ENCODE data around the gene ALKBH3.
A peak's percentile ranks its signal among the peaks of the same experiment; 100 is the strongest.

- TF ChIP-seq CSDC2 (CRISPR knock-in tag; IDR thresholded peaks at IDR 0.05) (no peak), GLIS3 (CRISPR knock-in tag; IDR thresholded peaks at IDR 0.05) (no peak), CREB5 (CRISPR knock-in tag; IDR thresholded peaks at IDR 0.05; ENCODE audit: low read depth) (no peak), PATZ1 (CRISPR knock-in tag; IDR thresholded peaks at IDR 0.05; ENCODE audit: borderline replicate concordance) (no peak), CSRNP3 (CRISPR knock-in tag; IDR thresholded peaks at IDR 0.05) (no peak), RARB (CRISPR knock-in tag; IDR thresholded peaks at IDR 0.05) (no peak), ISL1 (CRISPR knock-in tag; IDR thresholded peaks at IDR 0.05) (no peak), POU6F1 (CRISPR knock-in tag; IDR thresholded peaks at IDR 0.05; ENCODE audit: borderline replicate concordance, low read depth) (no peak), ARNTL (CRISPR knock-in tag; IDR thresholded peaks at IDR 0.05; ENCODE audit: borderline replicate concordance, low read depth) (no peak), ZNF70 (CRISPR knock-in tag; IDR thresholded peaks at IDR 0.05) (no peak), SNAI2 (CRISPR knock-in tag; IDR thresholded peaks at IDR 0.05) (0 out of 2 replicates have a peak, but pooled peaks have one; percentile 35), TOX (CRISPR knock-in tag; IDR thresholded peaks at IDR 0.05; ENCODE audit: borderline replicate concordance) (no peak), ZNF565 (CRISPR knock-in tag; conservative IDR thresholded peaks at IDR 0.05; ENCODE audit: low read depth) (no peak)
Observed at GRCh38 chr11:43952401-43953342, 72.0 kb downstream of the ALKBH3 start.

Data from SK-N-SH treated with all-trans-retinoic acid at 6 μM for 48 hours (cell line).